Measurements from ENCODE around the gene NINJ2. TPM values are rescaled to one million over a fixed set of nuclear protein-coding genes. Genes with fewer than 3 reads are reported as not detected.
"Not testable (repeated sequence)": the region's sequence is repeated elsewhere in the genome, so short reads cannot be mapped to it uniquely, and the experiment has no call there.

Gene NINJ2
- total and polyA plus RNA-seq, 4 experiments from 2014 or later: 3.7 to 30.3 (median 15.0) TPM

GRCh38 chr12:577994-578747 is 85.1 kb downstream of the NINJ2 start:
- H3K27me3 Mint-ChIP-seq; intact Hi-C loops (cut with micrococcal nuclease); H3K36me3 ChIP-seq (ENCODE audit: insufficient read depth, low read length); DNase-seq; H3K27me3 ChIP-seq (ENCODE audit: insufficient read depth, low read length); H3K4me3 ChIP-seq (ENCODE audit: low read length in 2 of 2); H3K36me3 Mint-ChIP-seq; H3K27ac ChIP-seq (ENCODE audit: low read depth, low read length); H3K9me3 ChIP-seq (ENCODE audit: control insufficient read depth in 1 of 2, low read length in 2 of 2); H3K4me3 Mint-ChIP-seq; H3K9me3 Mint-ChIP-seq: not testable (repeated sequence)
- POLR2A ChIA-PET (ENCODE audit: partially characterized antibody): interaction anchor here (1.0 to 2.3 kb wide), 2 partner anchors 64 to 174 kb away, joined by 3 to 12 read pairs; partner anchors contain the start of gene WNK1
- peak overlapping the region in 1 of 7 donors; percentile 59 for H3K27ac Mint-ChIP-seq
- peaks cover 5 to 19% (median 9%) of the 10 kb centered on the region in 4 donors for H3K4me1 Mint-ChIP-seq
- H3K4me1 ChIP-seq (ENCODE audit: insufficient read depth, low read length): peaks cover 15% of the 10 kb centered on the region
- CTCF ChIA-PET (ENCODE audit: partially characterized antibody): interaction anchor here (3.5 to 12.7 kb wide), 6 partner anchors 12 to 372 kb away, joined by 14 to 219 read pairs (median 34); partner anchors contain the start of genes RAD52 and WNK1

- intact Hi-C loops (cut with micrococcal nuclease): loop anchor here (1.0 kb wide), 4 partner anchors 68 to 238 kb away; no protein-coding TSS in a partner anchor
- no peaks in the 10 kb centered on the region for H3K27me3 ChIP-seq (ENCODE audit: insufficient read depth, low read length)
- ChIA-PET POLR2A (ENCODE audit: partially characterized antibody) (interaction anchor here (0.6 to 3.3 kb wide), 15 partner anchors 51 to 373 kb away, joined by 3 to 49 read pairs (median 6); partner anchors contain the start of genes NINJ2, RAD52 and WNK1), CTCF (ENCODE audit: partially characterized antibody) (interaction anchor here (1.0 to 12.7 kb wide), 47 partner anchors 9 to 1026 kb away, joined by 3 to 219 read pairs (median 5); partner anchors contain the start of genes ERC1, NINJ2, RAD52 and WNK1)
- no peak overlapping the region for H3K27ac ChIP-seq (ENCODE audit: low read depth, low read length)
- no peak for DNase-seq
- H3K9me3 ChIP-seq (ENCODE audit: control insufficient read depth in 1 of 2, low read length in 2 of 2): no peaks in the 10 kb centered on the region
- Mint-ChIP-seq H3K36me3 (no peaks in the 10 kb centered on the region), H3K27me3 (no peaks in the 10 kb centered on the region), H3K4me1 (peaks cover 6 to 23% (median 13%) of the 10 kb centered on the region in 4 donors), H3K9me3 (peaks cover 0 to 2% (median 0%) of the 10 kb centered on the region in 8 donors), H3K4me3 (peak overlapping the region in 6 of 8 donors; percentile 39 to 65 (median 48)), H3K27ac (peak overlapping the region in 3 of 7 donors; percentile 60 to 87 (median 80))
- no peaks in the 10 kb centered on the region for H3K36me3 ChIP-seq (ENCODE audit: insufficient read depth, low read length)
- peaks cover 15% of the 10 kb centered on the region for H3K4me1 ChIP-seq (ENCODE audit: insufficient read depth, low read length)
- peak overlapping the region in 1 of 2 donors; percentile 38 for H3K4me3 ChIP-seq (ENCODE audit: low read length in 2 of 2)
These were observed 86.6 kb downstream of the NINJ2 start for GRCh38 chr12:576615-577110.

- H3K27ac ChIP-seq (ENCODE audit: low read depth, low read length): no peak overlapping the region
- peak overlapping the region in 6 of 7 donors; percentile 65 to 92 (median 79) for H3K27ac Mint-ChIP-seq
- peaks cover 6 to 23% (median 14%) of the 10 kb centered on the region in 4 donors for H3K4me1 Mint-ChIP-seq
- H3K4me3 ChIP-seq (ENCODE audit: low read length in 2 of 2): peak overlapping the region in 1 of 2 donors; percentile 38
- intact Hi-C loops (cut with micrococcal nuclease): loop anchor here (1.0 kb wide), 4 partner anchors 68 to 238 kb away; no protein-coding TSS in a partner anchor
- H3K4me3 Mint-ChIP-seq: peak overlapping the region in 7 of 8 donors; percentile 12 to 74 (median 68)
- no peaks in the 10 kb centered on the region for H3K27me3 Mint-ChIP-seq
- no peaks in the 10 kb centered on the region for H3K9me3 ChIP-seq (ENCODE audit: control insufficient read depth in 1 of 2, low read length in 2 of 2)
- no peaks in the 10 kb centered on the region for H3K36me3 ChIP-seq (ENCODE audit: insufficient read depth, low read length)
- DNase-seq: peak; percentile 71 to 89 (median 82)
- H3K9me3 Mint-ChIP-seq: peaks cover 0 to 2% (median 0%) of the 10 kb centered on the region in 8 donors
- H3K36me3 Mint-ChIP-seq: no peaks in the 10 kb centered on the region
- ChIA-PET POLR2A (ENCODE audit: partially characterized antibody) (interaction anchor here (0.9 to 3.3 kb wide), 16 partner anchors 52 to 373 kb away, joined by 3 to 49 read pairs (median 6); partner anchors contain the start of genes NINJ2, RAD52 and WNK1), CTCF (ENCODE audit: partially characterized antibody) (interaction anchor here (0.7 to 12.7 kb wide), 58 partner anchors 10 to 1027 kb away, joined by 3 to 219 read pairs (median 4); partner anchors contain the start of genes ERC1, NINJ2, RAD52 and WNK1)
- peaks cover 15% of the 10 kb centered on the region for H3K4me1 ChIP-seq (ENCODE audit: insufficient read depth, low read length)
- H3K27me3 ChIP-seq (ENCODE audit: insufficient read depth, low read length): no peaks in the 10 kb centered on the region
These were observed 87.2 kb downstream of the NINJ2 start for GRCh38 chr12:575948-576614.

- POLR2A ChIA-PET (ENCODE audit: partially characterized antibody): interaction anchor here (1.1 to 3.3 kb wide), 8 partner anchors 65 to 374 kb away, joined by 3 to 49 read pairs (median 10); partner anchors contain the start of genes NINJ2, RAD52 and WNK1
- H3K4me3 ChIP-seq (ENCODE audit: low read length in 2 of 2): no peak overlapping the region
- DNase-seq: no peak
- H3K4me1 ChIP-seq (ENCODE audit: insufficient read depth, low read length): peaks cover 18% of the 10 kb centered on the region
- intact Hi-C loops (cut with micrococcal nuclease): no loop called here
- Mint-ChIP-seq H3K36me3 (no peaks in the 10 kb centered on the region), H3K4me3 (no peak overlapping the region), H3K9me3 (peaks cover 0 to 2% (median 0%) of the 10 kb centered on the region in 8 donors), H3K27ac (peak overlapping the region in 3 of 7 donors; percentile 2 to 70 (median 11)), H3K27me3 (no peaks in the 10 kb centered on the region), H3K4me1 (peaks cover 6 to 23% (median 12%) of the 10 kb centered on the region in 4 donors)
- no peaks in the 10 kb centered on the region for H3K36me3 ChIP-seq (ENCODE audit: insufficient read depth, low read length)
- H3K27me3 ChIP-seq (ENCODE audit: insufficient read depth, low read length): no peaks in the 10 kb centered on the region
- H3K9me3 ChIP-seq (ENCODE audit: control insufficient read depth in 1 of 2, low read length in 2 of 2): no peaks in the 10 kb centered on the region
- CTCF ChIA-PET (ENCODE audit: partially characterized antibody): interaction anchor here (0.8 to 12.7 kb wide), 32 partner anchors 9 to 518 kb away, joined by 3 to 219 read pairs (median 5); partner anchors contain the start of genes ERC1, RAD52 and WNK1
- H3K27ac ChIP-seq (ENCODE audit: low read depth, low read length): no peak overlapping the region
These were observed 88.1 kb downstream of the NINJ2 start for GRCh38 chr12:575129-575502.

GRCh38 chr12:574475-575128 is 88.6 kb downstream of the NINJ2 start:
- DNase-seq: no peak
- Histone ChIP-seq H3K9me3 (ENCODE audit: control insufficient read depth in 1 of 2, low read length in 2 of 2) (no peaks in the 10 kb centered on the region), H3K4me3 (ENCODE audit: low read length in 2 of 2) (no peak overlapping the region), H3K36me3 (ENCODE audit: insufficient read depth, low read length) (no peaks in the 10 kb centered on the region), H3K27ac (ENCODE audit: low read depth, low read length) (no peak overlapping the region), H3K4me1 (ENCODE audit: insufficient read depth, low read length) (peaks cover 24% of the 10 kb centered on the region), H3K27me3 (ENCODE audit: insufficient read depth, low read length) (no peaks in the 10 kb centered on the region)
- H3K4me3 Mint-ChIP-seq: no peak overlapping the region
- H3K27ac Mint-ChIP-seq: peak overlapping the region in 3 of 7 donors; percentile 2 to 29 (median 11)
- no peaks in the 10 kb centered on the region for H3K27me3 Mint-ChIP-seq
- intact Hi-C loops (cut with micrococcal nuclease): no loop called here
- H3K9me3 Mint-ChIP-seq: peaks cover 0 to 2% (median 0%) of the 10 kb centered on the region in 8 donors
- H3K36me3 Mint-ChIP-seq: no peaks in the 10 kb centered on the region
- H3K4me1 Mint-ChIP-seq: peaks cover 9 to 27% (median 15%) of the 10 kb centered on the region in 4 donors
- POLR2A ChIA-PET (ENCODE audit: partially characterized antibody): interaction anchor here (1.1 to 3.3 kb wide), 4 partner anchors 65 to 240 kb away, joined by 3 to 49 read pairs (median 13); partner anchors contain the start of gene WNK1
- CTCF ChIA-PET (ENCODE audit: partially characterized antibody): interaction anchor here (1.5 to 12.7 kb wide), 10 partner anchors 9 to 376 kb away, joined by 4 to 219 read pairs (median 18); partner anchors contain the start of genes RAD52 and WNK1

GRCh38 chr12:573232-573631 is 90.0 kb downstream of the NINJ2 start:
- Histone ChIP-seq H3K27ac (ENCODE audit: low read depth, low read length) (no peak overlapping the region), H3K4me3 (ENCODE audit: low read length in 2 of 2) (no peak overlapping the region), H3K4me1 (ENCODE audit: insufficient read depth, low read length) (peaks cover 33% of the 10 kb centered on the region), H3K36me3 (ENCODE audit: insufficient read depth, low read length) (no peaks in the 10 kb centered on the region), H3K9me3 (ENCODE audit: control insufficient read depth in 1 of 2, low read length in 2 of 2) (no peaks in the 10 kb centered on the region), H3K27me3 (ENCODE audit: insufficient read depth, low read length) (no peaks in the 10 kb centered on the region)
- Mint-ChIP-seq H3K27me3 (no peaks in the 10 kb centered on the region), H3K4me1 (peaks cover 15 to 39% (median 24%) of the 10 kb centered on the region in 4 donors), H3K36me3 (no peaks in the 10 kb centered on the region), H3K27ac (no peak overlapping the region), H3K9me3 (peaks cover 0 to 2% (median 0%) of the 10 kb centered on the region in 8 donors), H3K4me3 (no peak overlapping the region)
- intact Hi-C loops (cut with micrococcal nuclease): no loop called here
- POLR2A ChIA-PET (ENCODE audit: partially characterized antibody): interaction anchor here (1.0 kb wide), 1 partner anchor 180 kb away, joined by 3 read pairs; no protein-coding TSS in a partner anchor
- CTCF ChIA-PET (ENCODE audit: partially characterized antibody): interaction anchor here (0.6 to 12.7 kb wide), 5 partner anchors 30 to 520 kb away, joined by 3 to 219 read pairs (median 4); partner anchors contain the start of genes RAD52 and WNK1
- no peak for DNase-seq
